Prostate gland (tissue), 2 donors: ENCODE results near the gene IQSEC3. TPM values are rescaled to one million over a fixed set of nuclear protein-coding genes. Genes with fewer than 3 reads are reported as not detected.

ENCODE experiments used
- DNase-seq: peaks from one replicate; pipeline ENCODE4 v3.0.0-alpha.2; 2019; ENCODE audit warnings: low spot score
- H3K27ac ChIP-seq, 2 donors: fragments of 200-600 bp; sonication (generic); 2 replicates each; pipeline ENCODE4 v1.5.1; 2017 to 2019
- H3K27me3 ChIP-seq: fragments of 200-600 bp; sonication (generic); replicated peaks from 2 replicates; pipeline ENCODE4 v1.5.1; 2019; ENCODE audit not compliant: insufficient read depth
- H3K36me3 ChIP-seq, 2 donors: fragments of 200-600 bp; sonication (generic); 1 replicate in 1 of 2; 2 replicates in 1 of 2; pipeline versions ENCODE4 v1.5.1 to v1.8.1; 2017 to 2019
- H3K4me1 ChIP-seq: fragments of 200-600 bp; sonication (generic); replicated peaks from 2 replicates; pipeline ENCODE4 v1.5.1; 2019
- H3K4me3 ChIP-seq, 2 donors: fragments of 200-600 bp; sonication (generic); 2 replicates each; pipeline ENCODE4 v1.5.1; 2017 to 2019
- H3K9me3 ChIP-seq: fragments of 200-600 bp; sonication (generic); 2 replicates; pipeline ENCODE4 v1.5.1; 2017
- CTCF ChIP-seq, 4 experiments: fragments of 200-600 bp in 2 of 4; fragments of 450-650 bp in 2 of 4; sonication (generic) in 2 of 4; IDR thresholded peaks; 1 replicate in 3 of 4; 2 replicates in 1 of 4; pipeline ENCODE4 v1.5.1; 2016 to 2019; ENCODE audit warnings: antibody characterized with exemption in 4 of 4, mild to moderate bottlenecking in 2 of 4, moderate library complexity in 2 of 4
- POLR2A ChIP-seq: fragments of 450-650 bp; IDR thresholded peaks from one replicate; pipeline ENCODE4 v1.6.1; 2016; ENCODE audit warnings: antibody characterized with exemption, mild to moderate bottlenecking
- POLR2AphosphoS5 ChIP-seq: sonication (generic); formaldehyde crosslinking; IDR thresholded peaks from one replicate; pipeline ENCODE4 v1.6.1; 2017; ENCODE audit warnings: antibody characterized with exemption
- WGBS: methylation state at CpG from one replicate; pipeline ENCODE4 v1.1.5; 2018; 5-methylcytosine and 5-hydroxymethylcytosine counted together
- intact Hi-C: fragments of 100-400 bp; cut with DNase I; formaldehyde crosslinking; loops from one replicate; pipeline ENCODE4 v1.14.2; 2022
- total RNA-seq, 2 donors: library from RNA; depleted of rRNA; stranded (reverse); fragments of >200 nt; gene quantifications; one replicate each; pipeline ENCODE4 v1.1.0, GENCODE V29; 2016

Gene IQSEC3
- total RNA-seq, 2 donors from 2014 or later = 0.14 to 2.6 TPM

GRCh38 chr12:115960-116915, 49.7 kb downstream of the IQSEC3 start:
- no peak overlapping the region for H3K4me3 ChIP-seq
- H3K27ac ChIP-seq = no peak overlapping the region
- H3K4me1 ChIP-seq = peaks cover 8% of the 10 kb centered on the region
- TF ChIP-seq POLR2AphosphoS5 = no peak
- TF ChIP-seq CTCF (IDR thresholded peaks at IDR 0.05) = no peak
- no peak for TF ChIP-seq POLR2A
- no peaks in the 10 kb centered on the region for H3K9me3 ChIP-seq
- H3K36me3 ChIP-seq = no peaks in the 10 kb centered on the region
- intact Hi-C loops = no loop called here
- H3K27me3 ChIP-seq = no peaks in the 10 kb centered on the region
- WGBS = 85% methylated on average over 19 of the region's 19 CpGs
- no peak for DNase-seq

DNA sequence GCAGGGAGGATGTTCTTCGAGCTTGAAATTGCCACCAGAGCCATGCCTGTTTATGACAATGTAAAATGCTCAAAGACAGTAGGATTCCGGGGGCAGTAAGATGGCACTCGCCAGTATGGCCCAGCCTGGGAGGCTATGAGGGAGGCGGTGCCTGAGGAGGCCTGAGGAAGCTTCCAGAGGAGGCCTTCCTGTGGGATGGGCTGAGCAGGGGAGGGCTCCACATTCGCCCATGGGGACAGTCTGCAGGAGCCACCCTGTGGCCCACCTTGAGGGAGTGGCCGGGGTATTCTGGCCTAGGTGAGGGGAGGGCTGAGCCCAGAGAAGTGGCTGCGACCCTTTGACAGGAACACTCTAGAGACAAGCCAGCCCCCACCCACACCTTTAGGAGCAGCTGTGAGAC, 50.7 kb downstream of the IQSEC3 start:
- DNase-seq = no peak
- no peaks in the 10 kb centered on the region for H3K9me3 ChIP-seq
- H3K27ac ChIP-seq = no peak overlapping the region
- no peak overlapping the region for H3K4me3 ChIP-seq
- no peaks in the 10 kb centered on the region for H3K27me3 ChIP-seq
- TF ChIP-seq POLR2A = no peak
- no peak for TF ChIP-seq POLR2AphosphoS5
- no peak for TF ChIP-seq CTCF (IDR thresholded peaks at IDR 0.05)
- 94% methylated on average over 7 of the region's 7 CpGs for WGBS
- no peaks in the 10 kb centered on the region for H3K36me3 ChIP-seq
- intact Hi-C loops = no loop called here
- H3K4me1 ChIP-seq = peaks cover 4% of the 10 kb centered on the region

DNA sequence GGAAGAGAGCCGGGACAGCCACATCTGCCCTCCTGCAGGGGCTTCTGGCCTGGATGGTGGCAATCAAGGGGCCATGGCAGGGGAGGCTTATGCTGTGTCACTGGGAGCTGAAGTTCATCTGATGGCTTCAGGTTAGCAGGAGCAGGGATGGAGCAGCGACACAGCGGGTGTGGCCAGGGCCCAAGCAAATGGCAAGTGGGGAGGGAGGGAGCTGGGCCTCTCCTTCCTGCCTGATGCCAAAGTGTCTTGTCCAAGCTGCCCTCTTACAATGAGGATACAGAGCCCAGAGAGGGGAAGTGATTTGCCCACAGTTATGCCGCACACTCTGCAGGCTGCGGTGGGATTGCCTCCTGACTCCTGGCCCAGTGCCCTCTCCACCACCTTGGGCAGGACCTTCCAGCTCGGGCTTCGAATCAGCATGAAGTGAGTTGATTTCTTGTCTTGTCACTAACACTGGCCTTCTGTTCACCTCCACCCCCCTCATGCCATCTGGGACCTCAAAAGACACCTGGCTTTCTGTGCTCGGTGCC, 51.3 kb downstream of the IQSEC3 start:
- 88% methylated on average over 8 of the region's 8 CpGs for WGBS
- H3K27ac ChIP-seq = no peak overlapping the region
- no peak for TF ChIP-seq CTCF (IDR thresholded peaks at IDR 0.05)
- TF ChIP-seq POLR2AphosphoS5 = no peak
- no peak for TF ChIP-seq POLR2A
- intact Hi-C loops = no loop called here
- no peaks in the 10 kb centered on the region for H3K9me3 ChIP-seq
- H3K27me3 ChIP-seq = no peaks in the 10 kb centered on the region
- H3K4me1 ChIP-seq = no peaks in the 10 kb centered on the region
- H3K4me3 ChIP-seq = no peak overlapping the region
- no peak for DNase-seq
- no peaks in the 10 kb centered on the region for H3K36me3 ChIP-seq

DNA sequence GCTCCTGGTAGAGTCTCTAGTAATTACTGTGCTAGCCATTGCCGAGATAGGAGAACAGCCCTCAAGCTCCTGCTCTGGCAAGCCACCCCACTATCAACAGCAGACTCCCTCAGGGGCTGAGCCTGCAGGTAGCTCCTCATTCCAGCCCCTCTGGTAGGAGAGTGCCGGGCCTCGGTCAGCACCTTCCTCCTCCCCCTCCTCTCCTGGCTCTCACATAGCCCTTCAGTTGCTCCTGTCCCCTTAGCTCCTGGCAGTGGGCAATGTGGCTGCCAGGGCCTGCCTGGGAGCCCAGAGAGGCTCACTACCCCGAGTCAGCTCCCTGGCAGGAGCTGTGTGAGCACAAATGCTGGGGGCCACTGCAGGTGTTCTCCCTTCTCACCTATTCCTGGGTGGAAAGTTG, 52.0 kb downstream of the IQSEC3 start:
- no peak overlapping the region for H3K27ac ChIP-seq

More for the DNA sequence above, 52.0 kb downstream of the IQSEC3 start:
- no peaks in the 10 kb centered on the region for H3K4me1 ChIP-seq
- intact Hi-C loops = no loop called here
- no peak overlapping the region for H3K4me3 ChIP-seq
- DNase-seq = no peak
- 62% methylated on average over 4 of the region's 4 CpGs for WGBS
- no peaks in the 10 kb centered on the region for H3K36me3 ChIP-seq
- no peaks in the 10 kb centered on the region for H3K27me3 ChIP-seq
- TF ChIP-seq CTCF (IDR thresholded peaks at IDR 0.05) (no peak), POLR2AphosphoS5 (no peak), POLR2A (no peak)
- H3K9me3 ChIP-seq = no peaks in the 10 kb centered on the region
